ENCODE data around the gene TNXB.

Gene TNXB

GRCh38 chr6:32127409-32127716, 18.2 kb upstream of the TNXB start:
- TF ChIP-seq CTCF (conservative IDR thresholded peaks at IDR 0.05; ENCODE audit: control insufficient read depth, insufficient read depth, low read depth, low read length): no peak
- peak overlapping the region; percentile 100 for H3K4me3 ChIP-seq (ENCODE audit: control insufficient read depth, low read depth, low read length)
- DNase-seq (ENCODE audit: low read depth): no peak

DNA sequence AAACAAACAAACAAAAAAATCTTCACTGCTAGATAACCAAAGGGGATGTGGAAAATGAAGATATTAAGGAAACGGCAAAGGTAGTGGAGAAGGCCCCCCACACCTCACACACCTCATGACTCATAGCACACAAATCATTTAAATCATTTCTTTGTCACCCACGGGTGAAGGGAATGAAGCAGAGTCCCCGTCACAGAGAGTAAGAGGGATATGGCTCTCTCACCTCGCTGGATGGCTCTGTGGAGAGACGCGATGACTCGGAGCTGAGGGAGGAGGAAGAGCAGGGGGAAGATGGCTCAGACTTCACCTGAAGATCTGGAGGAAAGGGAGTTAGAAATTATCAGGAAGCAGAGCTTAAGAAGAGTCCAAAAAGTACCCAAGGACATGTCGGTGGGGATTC, 17.7 kb upstream of the TNXB start:
- no peak for DNase-seq (ENCODE audit: low read depth)
- peak overlapping the region; percentile 100 for H3K4me3 ChIP-seq (ENCODE audit: control insufficient read depth, low read depth, low read length)
- no peak for TF ChIP-seq CTCF (conservative IDR thresholded peaks at IDR 0.05; ENCODE audit: control insufficient read depth, insufficient read depth, low read depth, low read length)

GRCh38 chr6:32123681-32124080, 14.5 kb upstream of the TNXB start:
- TF ChIP-seq CTCF (conservative IDR thresholded peaks at IDR 0.05; ENCODE audit: control insufficient read depth, insufficient read depth, low read depth, low read length): no peak
- H3K4me3 ChIP-seq (ENCODE audit: control insufficient read depth, low read depth, low read length): no peak overlapping the region
- no peak for DNase-seq (ENCODE audit: low read depth)

DNA sequence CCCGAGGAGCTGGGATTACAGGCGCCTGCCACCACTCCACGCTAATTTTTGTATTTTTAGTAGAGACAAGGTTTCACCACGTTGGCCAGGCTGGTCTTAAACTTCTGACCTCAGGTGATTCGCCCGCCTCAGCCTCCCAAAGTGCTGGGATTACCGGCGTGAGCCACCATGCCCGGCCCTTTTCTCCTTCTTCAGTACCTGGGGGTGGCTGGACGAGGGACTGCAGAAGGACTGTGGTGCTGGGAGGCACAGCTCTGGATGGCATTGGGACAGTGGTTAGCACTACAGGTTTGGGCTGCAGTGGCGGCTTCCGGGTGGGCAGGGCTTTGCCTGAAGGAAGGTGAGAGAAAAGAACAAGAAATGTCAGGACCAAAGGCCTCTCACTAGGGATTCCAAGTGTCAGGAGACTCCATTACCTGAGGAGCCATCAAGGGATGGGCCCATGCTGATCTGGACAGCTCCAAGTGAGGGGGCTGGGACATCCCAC, 11.5 kb upstream of the TNXB start:
- no peak for TF ChIP-seq CTCF (conservative IDR thresholded peaks at IDR 0.05; ENCODE audit: control insufficient read depth, insufficient read depth, low read depth, low read length)
- H3K4me3 ChIP-seq (ENCODE audit: control insufficient read depth, low read depth, low read length): no peak overlapping the region
- no peak for DNase-seq (ENCODE audit: low read depth)

- no peak overlapping the region for H3K4me3 ChIP-seq (ENCODE audit: control insufficient read depth, low read depth, low read length)
- peak; percentile 94 for TF ChIP-seq CTCF (conservative IDR thresholded peaks at IDR 0.05; ENCODE audit: control insufficient read depth, insufficient read depth, low read depth, low read length)
- peak; percentile 85 for DNase-seq (ENCODE audit: low read depth)
These were observed 9.9 kb upstream of the TNXB start for GRCh38 chr6:32118782-32119628.

GRCh38 chr6:32117461-32117860, 8.3 kb upstream of the TNXB start:
- no peak overlapping the region for H3K4me3 ChIP-seq (ENCODE audit: control insufficient read depth, low read depth, low read length)
- TF ChIP-seq CTCF (conservative IDR thresholded peaks at IDR 0.05; ENCODE audit: control insufficient read depth, insufficient read depth, low read depth, low read length): no peak
- DNase-seq (ENCODE audit: low read depth): no peak

Data from fibroblast of mammary gland (primary cell).